Osteocyte (in vitro differentiated cells): ENCODE results near the gene DAG1. TPM values are rescaled to one million over a fixed set of nuclear protein-coding genes. Genes with fewer than 3 reads are reported as not detected.

Source experiments
- DNase-seq: peaks from one replicate; pipeline ENCODE4 v3.0.0; 2021; ENCODE audit warnings: mixed read lengths; ENCODE audit not compliant: unreplicated experiment; ENCODE audit errors: extremely low spot score
- H3K27ac Mint-ChIP-seq: one replicate; pipeline ENCODE4 v1.8.0; 2021; ENCODE audit warnings: mild to moderate bottlenecking, mixed read lengths; ENCODE audit not compliant: unreplicated experiment
- H3K27me3 Mint-ChIP-seq: one replicate; pipeline ENCODE4 v1.8.0; 2021; ENCODE audit warnings: mixed read lengths; ENCODE audit not compliant: unreplicated experiment
- H3K36me3 Mint-ChIP-seq: one replicate; pipeline ENCODE4 v1.8.0; 2021; ENCODE audit warnings: mixed read lengths; ENCODE audit not compliant: unreplicated experiment
- H3K4me1 Mint-ChIP-seq: one replicate; pipeline ENCODE4 v1.8.0; 2021; ENCODE audit warnings: mixed read lengths; ENCODE audit not compliant: unreplicated experiment
- H3K4me3 Mint-ChIP-seq: one replicate; pipeline ENCODE4 v1.8.0; 2021; ENCODE audit warnings: mild to moderate bottlenecking, moderate library complexity, mixed read lengths; ENCODE audit not compliant: unreplicated experiment
- H3K9me3 Mint-ChIP-seq: one replicate; pipeline ENCODE4 v1.8.0; 2021; ENCODE audit warnings: mixed read lengths; ENCODE audit not compliant: unreplicated experiment
- CTCF ChIP-seq: fragments of 200-600 bp; sonication (generic); IDR thresholded peaks from 2 replicates; pipeline ENCODE4 v1.5.0; 2021; ENCODE audit warnings: antibody characterized with exemption, mild to moderate bottlenecking, moderate library complexity
- total RNA-seq: library from RNA; stranded (reverse); gene quantifications from 2 replicates; pipeline ENCODE4 v1.2.1, GENCODE V29; 2021

Gene DAG1
- total RNA-seq, 1 donor from 2014 or later: 136 TPM

GRCh38 chr3:49568965-49569364 is 98.9 kb downstream of the DAG1 start:
- no peak overlapping the region for H3K4me3 Mint-ChIP-seq

GRCh38 chr3:49570028-49570654 is 100.1 kb downstream of the DAG1 start:
- Mint-ChIP-seq H3K36me3 (no peaks in the 10 kb centered on the region), H3K4me1 (no peaks in the 10 kb centered on the region), H3K9me3 (no peaks in the 10 kb centered on the region), H3K27ac (no peak overlapping the region), H3K27me3 (peaks cover 31% of the 10 kb centered on the region), H3K4me3 (no peak overlapping the region)
- no peak for TF ChIP-seq CTCF
- no peak for DNase-seq

More at GRCh38 chr3:49568965-49569364, 98.9 kb downstream of the DAG1 start:
- DNase-seq: no peak
- Mint-ChIP-seq H3K9me3 (no peaks in the 10 kb centered on the region), H3K27ac (no peak overlapping the region), H3K4me1 (no peaks in the 10 kb centered on the region), H3K27me3 (peaks cover 34% of the 10 kb centered on the region), H3K36me3 (no peaks in the 10 kb centered on the region)
- TF ChIP-seq CTCF: no peak

- Mint-ChIP-seq H3K27me3 (peaks cover 31% of the 10 kb centered on the region), H3K9me3 (no peaks in the 10 kb centered on the region), H3K36me3 (no peaks in the 10 kb centered on the region), H3K4me1 (no peaks in the 10 kb centered on the region), H3K27ac (no peak overlapping the region), H3K4me3 (no peak overlapping the region)
- no peak for TF ChIP-seq CTCF
- no peak for DNase-seq
These were observed 112.1 kb downstream of the DAG1 start for GRCh38 chr3:49582177-49582576.

Other genes starting within 250 kb of the DAG1 start
- 8.4 and 9.4 TPM in 2 replicates for gene C3orf62, start 193.0 kb upstream of the DAG1 start, total RNA-seq
- gene USP4, start 130.2 kb upstream of the DAG1 start, total RNA-seq: 42.9 and 44.3 TPM in 2 replicates
- 91.6 and 98.9 TPM in 2 replicates for gene GPX1, start 111.9 kb upstream of the DAG1 start, total RNA-seq
- gene RHOA, start 58.3 kb upstream of the DAG1 start, total RNA-seq: 574 and 607 TPM in 2 replicates
- 34.7 and 36.4 TPM in 2 replicates for gene TCTA, start 57.8 kb upstream of the DAG1 start, total RNA-seq
- 8.0 and 9.4 TPM in 2 replicates for gene AMT, start 47.8 kb upstream of the DAG1 start, total RNA-seq
- gene NICN1, start 40.9 kb upstream of the DAG1 start, total RNA-seq: 31.4 and 34.4 TPM in 2 replicates
- 0.64 and 0.81 TPM in 2 replicates for gene BSN, start 84.2 kb downstream of the DAG1 start, total RNA-seq
- gene APEH, start 204.1 kb downstream of the DAG1 start, total RNA-seq: 98.5 and 105 TPM in 2 replicates
- 35.9 and 38.3 TPM in 2 replicates for gene MST1, start 219.2 kb downstream of the DAG1 start, total RNA-seq
- gene RNF123, start 219.3 kb downstream of the DAG1 start, total RNA-seq: 50.9 and 61.0 TPM in 2 replicates
- not detected in 2 replicates for gene AMIGO3, start 249.4 kb downstream of the DAG1 start, total RNA-seq